GM18517 (cell line): ENCODE measurements around the gene IGLL5.
"Not testable (repeated sequence)": the region's sequence is repeated elsewhere in the genome, so short reads cannot be mapped to it uniquely, and the experiment has no call there.

Experiments used
- ATAC-seq: cut with Tn5 transposase; IDR thresholded peaks from one replicate; pipeline ENCODE4 v1.9.1; 2021; ENCODE audit warnings: mild to moderate bottlenecking, moderate library complexity; ENCODE audit not compliant: unreplicated experiment

The IGLL5 gene

GRCh38 chr22:22899342-22900080 is 11.9 kb downstream of the IGLL5 start:
- ATAC-seq, result not testable (repeated sequence)

GRCh38 chr22:22900527-22901205 is 13.1 kb downstream of the IGLL5 start:
- not testable (repeated sequence) for ATAC-seq

- ATAC-seq, result no peak
These were observed 14.1 kb downstream of the IGLL5 start for GRCh38 chr22:22901578-22902218.

- no peak for ATAC-seq
These were observed 14.8 kb downstream of the IGLL5 start for GRCh38 chr22:22902247-22903001.

- ATAC-seq, result no peak
These were observed 15.8 kb downstream of the IGLL5 start for GRCh38 chr22:22903355-22903777.

GRCh38 chr22:22903781-22904192 is 16.2 kb downstream of the IGLL5 start:
- not testable (repeated sequence) for ATAC-seq

- ATAC-seq, result not testable (repeated sequence)
These were observed 17.1 kb downstream of the IGLL5 start for GRCh38 chr22:22904736-22905135.

GRCh38 chr22:22906391-22906790 is 18.8 kb downstream of the IGLL5 start:
- ATAC-seq, result not testable (repeated sequence)

GRCh38 chr22:22906907-22907550 is 19.4 kb downstream of the IGLL5 start:
- ATAC-seq, result no peak

- ATAC-seq, result no peak
These were observed 20.2 kb downstream of the IGLL5 start for GRCh38 chr22:22907551-22908494.

- no peak for ATAC-seq
These were observed 20.9 kb downstream of the IGLL5 start for GRCh38 chr22:22908495-22908861.

- ATAC-seq, result no peak
These were observed 21.5 kb downstream of the IGLL5 start for GRCh38 chr22:22908941-22909604.

GRCh38 chr22:22909605-22910271 is 22.1 kb downstream of the IGLL5 start:
- no peak for ATAC-seq

- ATAC-seq, result no peak
These were observed 22.9 kb downstream of the IGLL5 start for GRCh38 chr22:22910272-22911240.

- ATAC-seq, result no peak
These were observed 23.9 kb downstream of the IGLL5 start for GRCh38 chr22:22911327-22912134.
